ENCODE data around the gene TAB3.

TAB3 gene

GRCh38 chrX:30824275-30824674 lies 64.8 kb downstream of the TAB3 start:
- no peak overlapping the region for H3K4me3 ChIP-seq (ENCODE audit: low read depth, low read length)
- no peak for TF ChIP-seq CTCF (IDR thresholded peaks at IDR 0.05; ENCODE audit: low read depth, low read length)

GRCh38 chrX:30822764-30823163 lies 66.3 kb downstream of the TAB3 start:
- H3K4me3 ChIP-seq (ENCODE audit: low read depth, low read length), result no peak overlapping the region
- no peak for TF ChIP-seq CTCF (IDR thresholded peaks at IDR 0.05; ENCODE audit: low read depth, low read length)

GRCh38 chrX:30822068-30822681 lies 66.9 kb downstream of the TAB3 start:
- no peak for TF ChIP-seq CTCF (IDR thresholded peaks at IDR 0.05; ENCODE audit: low read depth, low read length)
- H3K4me3 ChIP-seq (ENCODE audit: low read depth, low read length), result no peak overlapping the region

GRCh38 chrX:30821116-30821515 lies 67.9 kb downstream of the TAB3 start:
- no peak for TF ChIP-seq CTCF (IDR thresholded peaks at IDR 0.05; ENCODE audit: low read depth, low read length)
- no peak overlapping the region for H3K4me3 ChIP-seq (ENCODE audit: low read depth, low read length)

GRCh38 chrX:30819080-30819479 lies 70.0 kb downstream of the TAB3 start:
- H3K4me3 ChIP-seq (ENCODE audit: low read depth, low read length), result no peak overlapping the region
- no peak for TF ChIP-seq CTCF (IDR thresholded peaks at IDR 0.05; ENCODE audit: low read depth, low read length)

GRCh38 chrX:30816079-30816478 lies 73.0 kb downstream of the TAB3 start:
- TF ChIP-seq CTCF (IDR thresholded peaks at IDR 0.05; ENCODE audit: low read depth, low read length), result no peak
- H3K4me3 ChIP-seq (ENCODE audit: low read depth, low read length), result no peak overlapping the region

- TF ChIP-seq CTCF (IDR thresholded peaks at IDR 0.05; ENCODE audit: low read depth, low read length), result no peak
- no peak overlapping the region for H3K4me3 ChIP-seq (ENCODE audit: low read depth, low read length)
Measured at GRCh38 chrX:30814978-30815377, 74.1 kb downstream of the TAB3 start.

Measured in WI38 (cell line).